Measurements from ENCODE around the gene TMEM203. TPM values are rescaled to one million over a fixed set of nuclear protein-coding genes. Genes with fewer than 3 reads are reported as not detected.

Gene TMEM203
- total and polyA plus RNA-seq, 2 experiments from 2014 or later: 32.7 to 53.4 TPM

- H2AFZ ChIP-seq: no peak overlapping the region
- H3K27me3 ChIP-seq (ENCODE audit: insufficient read depth): peaks cover 89% of the 10 kb centered on the region
- no peak overlapping the region for H3K27ac ChIP-seq (ENCODE audit: low read depth)
- Mint-ChIP-seq H3K4me1 (peaks cover 5% of the 10 kb centered on the region; the same call in 2 of the 3 replicates), H3K36me3 (ENCODE audit: low read depth) (no peaks in the 10 kb centered on the region), H3K27ac (no peak overlapping the region), H3K27me3 (ENCODE audit: insufficient read depth, low read depth, poor library complexity) (peaks cover 80% of the 10 kb centered on the region), H3K4me3 (no peak overlapping the region), H3K9me3 (no peaks in the 10 kb centered on the region)
- no peaks in the 10 kb centered on the region for H3K9me2 ChIP-seq (ENCODE audit: insufficient read depth)
- H3K4me2 ChIP-seq: no peak overlapping the region
- no peak for TF ChIP-seq POLR2AphosphoS5 (IDR thresholded peaks at IDR 0.05; ENCODE audit: low read depth)
- no peak for TF ChIP-seq JUNB (IDR thresholded peaks at IDR 0.05; ENCODE audit: unreplicated experiment)
- TF ChIP-seq EZH2 (IDR thresholded peaks at IDR 0.05; ENCODE audit: low read depth, unreplicated experiment): no peak
- TF ChIP-seq REST (IDR thresholded peaks at IDR 0.05; ENCODE audit: unreplicated experiment): no peak
- TF ChIP-seq EZH2phosphoT487 (IDR thresholded peaks at IDR 0.05; ENCODE audit: unreplicated experiment): no peak
- TF ChIP-seq CREB1 (CRISPR knock-in tag; IDR thresholded peaks at IDR 0.05; ENCODE audit: low read depth): no peak
- H3K36me3 ChIP-seq (ENCODE audit: insufficient read depth): no peaks in the 10 kb centered on the region
- no peaks in the 10 kb centered on the region for H4K20me1 ChIP-seq (replicated peaks; ENCODE audit: insufficient read depth)
- H3K79me2 ChIP-seq (replicated peaks; ENCODE audit: insufficient read depth): no peaks in the 10 kb centered on the region
- H3K4me3 ChIP-seq: no peak overlapping the region
- H3F3A ChIP-seq (replicated peaks; ENCODE audit: low read depth): no peaks in the 10 kb centered on the region
- ATAC-seq (no peak), DNase-seq (ENCODE audit: low spot score) (no peak)
- no peaks in the 10 kb centered on the region; the same call in 1 of the 2 replicates for H3K4me1 ChIP-seq (ENCODE audit: insufficient read depth)
Observed at GRCh38 chr9:137166380-137167229, 38.8 kb downstream of the TMEM203 start.

- peaks cover 80% of the 10 kb centered on the region for H3K27me3 Mint-ChIP-seq (ENCODE audit: insufficient read depth, low read depth, poor library complexity)
- no peaks in the 10 kb centered on the region for H3K9me3 Mint-ChIP-seq
- Histone ChIP-seq H2AFZ (no peak overlapping the region), H3K27ac (ENCODE audit: low read depth) (no peak overlapping the region), H3K4me3 (no peak overlapping the region), H4K20me1 (replicated peaks; ENCODE audit: insufficient read depth) (no peaks in the 10 kb centered on the region), H3K79me2 (replicated peaks; ENCODE audit: insufficient read depth) (no peaks in the 10 kb centered on the region), H3K9me2 (ENCODE audit: insufficient read depth) (no peaks in the 10 kb centered on the region), H3K4me1 (ENCODE audit: insufficient read depth) (no peaks in the 10 kb centered on the region; the same call in 1 of the 2 replicates), H3K4me2 (no peak overlapping the region), H3K27me3 (ENCODE audit: insufficient read depth) (peaks cover 86% of the 10 kb centered on the region), H3F3A (replicated peaks; ENCODE audit: low read depth) (no peaks in the 10 kb centered on the region), H3K36me3 (ENCODE audit: insufficient read depth) (no peaks in the 10 kb centered on the region)
- H3K4me3 Mint-ChIP-seq: no peak overlapping the region
- DNase-seq (ENCODE audit: low spot score): no peak
- no peak for ATAC-seq
- TF ChIP-seq CTCF (conservative IDR thresholded peaks at IDR 0.05; ENCODE audit: low read depth in 2 of 2): no peak
- TF ChIP-seq ZNF114 (CRISPR knock-in tag; IDR thresholded peaks at IDR 0.05): no peak
- TF ChIP-seq REST (IDR thresholded peaks at IDR 0.05; ENCODE audit: unreplicated experiment): no peak
- no peak for TF ChIP-seq ZNF331 (CRISPR knock-in tag; IDR thresholded peaks at IDR 0.05; ENCODE audit: low read depth)
- TF ChIP-seq POLR2AphosphoS5 (IDR thresholded peaks at IDR 0.05; ENCODE audit: low read depth): no peak
- no peak for TF ChIP-seq CREB1 (CRISPR knock-in tag; IDR thresholded peaks at IDR 0.05; ENCODE audit: low read depth)
- no peaks in the 10 kb centered on the region for H3K36me3 Mint-ChIP-seq (ENCODE audit: low read depth)
- H3K4me1 Mint-ChIP-seq: peaks cover 2% of the 10 kb centered on the region; the same call in 2 of the 3 replicates
- no peak overlapping the region for H3K27ac Mint-ChIP-seq
Observed at GRCh38 chr9:137165250-137165836, 40.1 kb downstream of the TMEM203 start.
